Mesendoderm (in vitro differentiated cells): Measurements from ENCODE around the gene MTFP1.

Source experiments
- DNase-seq: peaks from one replicate; pipeline ENCODE4 v3.0.0; 2013
- H2AK5ac ChIP-seq: 2 replicates; pipeline ENCODE4 v1.6.1; 2013; ENCODE audit warnings: low read length, inconsistent platforms
- H2BK120ac ChIP-seq: 2 replicates; pipeline ENCODE4 v1.6.1; 2013; ENCODE audit warnings: low read depth, mild to moderate bottlenecking, low read length, moderate library complexity, mixed read lengths
- H2BK15ac ChIP-seq: replicated peaks from 2 replicates; pipeline ENCODE4 v1.6.1; 2013; ENCODE audit warnings: low read depth, mild to moderate bottlenecking, moderate library complexity
- H2BK5ac ChIP-seq: 2 replicates; pipeline ENCODE4 v1.6.1; 2013; ENCODE audit warnings: low read length, inconsistent platforms
- H3K18ac ChIP-seq: 2 replicates; pipeline ENCODE4 v1.6.1; 2013; ENCODE audit warnings: mild to moderate bottlenecking, low read length, mixed read lengths
- H3K23ac ChIP-seq: one replicate; pipeline ENCODE4 v1.6.1; 2013; ENCODE audit warnings: low read length
- H3K27ac ChIP-seq: 2 replicates; pipeline ENCODE4 v1.5.1; 2013; ENCODE audit warnings: low read depth, mild to moderate bottlenecking, inconsistent platforms, low read length, moderate library complexity
- H3K27me3 ChIP-seq: 2 replicates; pipeline ENCODE4 v1.6.1; 2013; ENCODE audit warnings: low read length, control low read depth, mild to moderate bottlenecking, inconsistent platforms; ENCODE audit not compliant: insufficient read depth, poor library complexity
- H3K36me3 ChIP-seq: 2 replicates; pipeline ENCODE4 v1.6.1; 2013; ENCODE audit warnings: low read length, inconsistent platforms; ENCODE audit not compliant: control insufficient read depth, insufficient read depth
- H3K4ac ChIP-seq: one replicate; pipeline ENCODE4 v1.6.1; 2013; ENCODE audit warnings: low read depth, mild to moderate bottlenecking, low read length, moderate library complexity
- H3K4me1 ChIP-seq: 2 replicates; pipeline ENCODE4 v1.6.1; 2013; ENCODE audit warnings: low read depth, low read length, inconsistent platforms; ENCODE audit not compliant: control insufficient read depth
- H3K4me2 ChIP-seq: 2 replicates; pipeline ENCODE4 v1.6.1; 2013; ENCODE audit warnings: low read length
- H3K4me3 ChIP-seq: 2 replicates; pipeline ENCODE4 v1.5.1; 2013; ENCODE audit warnings: mild to moderate bottlenecking, low read length
- H3K56ac ChIP-seq: one replicate; pipeline ENCODE4 v1.6.1; 2013; ENCODE audit warnings: low read length
- H3K79me1 ChIP-seq: 2 replicates; pipeline ENCODE4 v1.6.1; 2013; ENCODE audit warnings: low read length, inconsistent platforms
- H3K79me2 ChIP-seq: 2 replicates; pipeline ENCODE4 v1.6.1; 2013; ENCODE audit warnings: mild to moderate bottlenecking, low read length; ENCODE audit not compliant: control insufficient read depth, insufficient read depth
- H3K9ac ChIP-seq: 2 replicates; pipeline ENCODE4 v1.6.1; 2013; ENCODE audit warnings: low read length, inconsistent platforms
- H4K5ac ChIP-seq: one replicate; pipeline ENCODE4 v1.6.1; 2013; ENCODE audit warnings: low read length
- H4K8ac ChIP-seq: one replicate; pipeline ENCODE4 v1.6.1; 2013; ENCODE audit warnings: low read depth, mild to moderate bottlenecking, control low read depth, low read length, moderate library complexity
- WGBS: extraction: QIAGEN DNeasy Blood & Tissue Kit; methylation state at CpG from one replicate; pipeline ENCODE4 v1.1.7; 2013; ENCODE audit warnings: low lambda C conversion rate, missing lambda C conversion rate; ENCODE audit not compliant: insufficient coverage; ENCODE audit errors: extremely low coverage; 5-methylcytosine and 5-hydroxymethylcytosine counted together

MTFP1 gene

GRCh38 chr22:30414525-30415047, 11.0 kb upstream of the MTFP1 start:
- Histone ChIP-seq H3K4me1 (no peaks in the 10 kb centered on the region), H3K23ac (no peak overlapping the region), H3K4me2 (no peak overlapping the region), H3K36me3 (no peaks in the 10 kb centered on the region), H3K79me1 (no peaks in the 10 kb centered on the region), H3K9ac (no peak overlapping the region), H2BK5ac (no peak overlapping the region), H4K8ac (no peak overlapping the region), H3K4me3 (no peak overlapping the region), H4K5ac (no peak overlapping the region), H2BK15ac (no peak overlapping the region), H2BK120ac (no peak overlapping the region), H3K27me3 (no peaks in the 10 kb centered on the region), H3K27ac (no peak overlapping the region), H3K18ac (no peak overlapping the region), H3K79me2 (no peaks in the 10 kb centered on the region), H3K56ac (no peak overlapping the region), H3K4ac (no peak overlapping the region), H2AK5ac (no peak overlapping the region)
- whole genome bisulfite sequencing = no CpG with 5 or more reads among the region's 4 CpGs
- DNase-seq = no peak

GRCh38 chr22:30416403-30416802, 9.2 kb upstream of the MTFP1 start:
- Histone ChIP-seq H3K36me3 (no peaks in the 10 kb centered on the region), H2AK5ac (no peak overlapping the region), H3K4me2 (no peak overlapping the region), H3K18ac (no peak overlapping the region), H3K9ac (no peak overlapping the region), H3K23ac (no peak overlapping the region), H3K27ac (no peak overlapping the region), H3K4me1 (peaks cover under 1% of the 10 kb centered on the region), H2BK5ac (no peak overlapping the region), H3K27me3 (no peaks in the 10 kb centered on the region), H3K79me1 (no peaks in the 10 kb centered on the region), H2BK120ac (no peak overlapping the region), H4K5ac (no peak overlapping the region), H3K4ac (no peak overlapping the region), H3K79me2 (no peaks in the 10 kb centered on the region), H3K56ac (no peak overlapping the region), H3K4me3 (no peak overlapping the region), H2BK15ac (no peak overlapping the region), H4K8ac (no peak overlapping the region)
- no peak for DNase-seq
- no CpG with 5 or more reads among the region's 2 CpGs for WGBS

GRCh38 chr22:30416837-30417236, 8.7 kb upstream of the MTFP1 start:
- Histone ChIP-seq H4K8ac (no peak overlapping the region), H4K5ac (no peak overlapping the region), H2BK15ac (no peak overlapping the region), H3K27ac (no peak overlapping the region), H2BK120ac (no peak overlapping the region), H3K4me3 (no peak overlapping the region), H3K79me1 (no peaks in the 10 kb centered on the region), H2AK5ac (no peak overlapping the region), H3K4me1 (peaks cover 4% of the 10 kb centered on the region), H3K4ac (no peak overlapping the region), H3K9ac (no peak overlapping the region), H3K27me3 (no peaks in the 10 kb centered on the region), H2BK5ac (no peak overlapping the region), H3K4me2 (no peak overlapping the region), H3K23ac (no peak overlapping the region), H3K79me2 (no peaks in the 10 kb centered on the region), H3K18ac (no peak overlapping the region), H3K56ac (no peak overlapping the region), H3K36me3 (no peaks in the 10 kb centered on the region)
- no CpG with 5 or more reads among the region's 1 CpG for WGBS
- no peak for DNase-seq

GRCh38 chr22:30420347-30421125, 5.0 kb upstream of the MTFP1 start:
- no CpG with 5 or more reads among the region's 6 CpGs for WGBS
- Histone ChIP-seq H4K8ac (no peak overlapping the region), H3K79me1 (no peaks in the 10 kb centered on the region), H2BK15ac (no peak overlapping the region), H3K23ac (no peak overlapping the region), H3K4me3 (no peak overlapping the region), H3K18ac (no peak overlapping the region), H3K36me3 (no peaks in the 10 kb centered on the region), H3K4me1 (peaks cover 17% of the 10 kb centered on the region), H2BK120ac (no peak overlapping the region), H3K56ac (peak overlapping the region; percentile 5), H3K4me2 (no peak overlapping the region), H4K5ac (no peak overlapping the region), H2BK5ac (no peak overlapping the region), H3K9ac (no peak overlapping the region), H3K79me2 (no peaks in the 10 kb centered on the region), H2AK5ac (no peak overlapping the region), H3K4ac (no peak overlapping the region), H3K27ac (no peak overlapping the region), H3K27me3 (no peaks in the 10 kb centered on the region)
- DNase-seq = no peak

- Histone ChIP-seq H3K4me1 (peaks cover 17% of the 10 kb centered on the region), H3K18ac (peak overlapping the region; percentile 46), H3K27me3 (no peaks in the 10 kb centered on the region), H4K8ac (no peak overlapping the region), H2BK120ac (peak overlapping the region; percentile 52), H2BK15ac (no peak overlapping the region), H3K79me2 (no peaks in the 10 kb centered on the region), H3K4me3 (no peak overlapping the region), H3K56ac (peak overlapping the region; percentile 97), H2AK5ac (no peak overlapping the region), H3K27ac (peak overlapping the region; percentile 99), H3K9ac (peak overlapping the region; percentile 93), H2BK5ac (peak overlapping the region; percentile 98), H3K23ac (no peak overlapping the region), H3K36me3 (no peaks in the 10 kb centered on the region), H3K79me1 (peaks cover under 1% of the 10 kb centered on the region), H3K4ac (no peak overlapping the region), H4K5ac (no peak overlapping the region), H3K4me2 (peak overlapping the region; percentile 10)
- DNase-seq = no peak
- no CpG with 5 or more reads among the region's 8 CpGs for WGBS
These were observed 3.7 kb upstream of the MTFP1 start for GRCh38 chr22:30421695-30422480.
